SW480 (cell line): Measurements from ENCODE around the gene HOXB6.
A peak's percentile ranks its signal among the peaks of the same experiment; 100 is the strongest.

Source experiments
- DNase-seq: peaks from one replicate; pipeline ENCODE4 v3.0.0-alpha.2; 2016; ENCODE audit warnings: low spot score

The HOXB6 gene

DNA sequence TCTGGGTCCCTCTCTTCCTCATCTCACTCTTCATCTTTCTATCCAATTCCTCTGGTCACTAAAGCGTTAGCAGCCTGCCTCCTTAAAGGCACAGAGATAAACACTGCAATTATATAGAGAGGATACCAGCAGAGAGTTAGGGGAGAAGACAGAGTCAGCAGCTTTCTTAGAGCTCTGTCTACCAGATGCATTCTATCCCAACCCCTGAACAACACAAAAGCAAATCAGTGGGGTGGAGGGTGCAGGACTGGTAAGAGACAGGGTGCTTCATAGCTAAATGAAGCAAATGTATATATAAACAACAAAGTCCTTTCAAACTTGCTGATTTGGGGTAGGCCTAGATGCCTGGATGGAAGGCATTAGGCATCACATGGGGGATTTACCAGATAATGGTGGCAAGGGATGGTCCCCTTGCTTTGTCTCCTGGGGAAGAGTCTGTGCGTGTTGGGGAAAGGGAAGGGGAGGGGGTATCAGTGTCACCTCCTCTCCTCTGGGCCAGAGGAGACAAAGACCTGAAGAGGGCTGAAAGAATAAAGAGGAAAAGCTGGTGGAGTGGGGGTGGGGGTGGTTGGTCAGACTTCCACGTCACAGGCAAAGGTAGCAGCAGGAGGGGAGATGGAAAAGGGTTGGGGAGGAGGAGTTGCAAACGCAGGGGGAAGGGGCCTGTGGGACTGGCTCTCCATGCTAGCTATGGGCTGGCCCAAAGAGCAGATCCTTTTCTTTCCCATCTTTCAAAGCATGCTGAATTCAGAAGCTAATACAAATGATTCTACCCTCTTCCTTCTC lies 38.7 kb downstream of the HOXB6 start:
- no peak for DNase-seq

DNA sequence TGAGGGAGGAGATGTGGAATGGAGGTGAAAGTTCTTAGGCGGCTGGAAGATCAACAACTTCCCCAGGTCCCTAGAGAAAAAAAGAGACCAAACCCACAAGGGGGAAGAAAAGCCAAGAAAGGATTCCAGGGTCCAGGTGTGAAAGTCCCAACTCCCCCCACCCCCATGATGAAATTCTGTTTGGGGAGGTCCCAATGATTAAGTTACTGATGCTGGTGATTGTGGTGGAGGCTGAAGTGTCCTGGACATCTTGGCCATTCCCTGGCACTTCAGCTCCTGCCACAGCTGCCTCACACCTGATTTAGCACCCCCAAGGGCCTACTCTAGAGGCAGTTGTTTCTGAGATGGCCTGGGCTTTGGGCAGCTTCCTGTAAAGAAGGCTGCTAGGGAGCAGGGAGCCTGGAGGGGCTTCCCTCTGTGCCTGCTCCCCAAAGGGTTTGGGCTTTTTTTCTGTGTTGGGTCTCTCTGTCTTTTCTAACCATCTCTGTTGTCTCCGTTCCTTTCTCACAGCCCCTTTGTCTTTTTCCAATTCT lies 39.7 kb downstream of the HOXB6 start:
- DNase-seq, result no peak

DNA sequence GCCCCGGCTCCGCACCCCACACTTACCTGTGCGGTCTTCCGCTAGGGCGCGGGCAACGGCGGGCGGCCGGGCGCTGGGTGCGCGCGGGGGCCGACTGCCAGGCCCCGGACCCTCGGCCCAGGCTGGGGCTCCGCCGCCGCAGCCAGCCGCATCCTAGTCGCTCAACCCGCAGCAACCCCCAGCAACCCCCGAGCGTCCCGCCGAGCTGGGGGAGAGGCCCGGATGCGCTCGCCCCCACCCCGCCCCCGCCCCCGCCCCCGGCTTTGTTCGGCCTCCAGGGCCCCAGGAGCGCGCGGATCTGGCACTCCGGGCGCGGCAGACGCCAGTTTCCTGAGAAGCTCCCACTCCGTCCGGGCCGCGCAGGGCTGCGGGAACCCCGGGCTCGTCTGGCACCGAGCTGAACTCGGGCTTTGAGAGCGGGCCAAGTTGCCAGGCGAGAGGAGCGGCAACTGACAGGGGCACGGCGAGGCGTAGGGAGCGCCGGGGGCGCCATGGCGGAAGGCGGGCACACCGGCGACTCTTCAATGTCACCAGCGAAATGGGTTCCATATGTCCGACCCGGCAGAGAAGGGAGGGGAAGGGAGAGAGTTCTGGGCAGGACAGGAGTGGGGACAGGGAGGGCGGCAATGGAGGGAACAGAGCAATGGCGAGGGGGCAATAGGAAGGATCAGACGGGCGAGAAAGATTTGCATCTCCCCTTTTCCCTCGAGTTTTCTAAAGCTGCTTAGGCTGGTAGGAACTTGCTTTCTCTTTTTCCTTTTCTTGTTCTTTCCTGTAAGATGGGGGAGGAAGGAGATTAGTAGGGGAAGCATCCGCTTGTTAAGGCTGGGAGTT lies 40.4 kb downstream of the HOXB6 start:
- DNase-seq, result no peak

DNA sequence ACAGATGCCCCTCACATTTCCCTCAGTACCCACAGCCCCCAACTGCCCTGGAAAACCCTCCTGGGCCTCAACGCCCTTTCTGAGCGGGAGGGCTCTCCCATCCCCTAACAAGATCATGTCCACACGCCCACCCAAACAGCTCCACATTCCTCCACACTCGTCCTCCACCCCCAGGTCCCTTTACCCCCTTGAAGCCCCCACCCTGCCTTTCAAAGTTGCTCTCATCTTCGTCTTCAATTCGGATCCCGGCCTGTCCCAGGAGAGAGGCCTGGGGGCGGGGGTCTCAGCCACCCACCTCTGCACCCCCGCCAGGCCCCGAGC lies 41.0 kb downstream of the HOXB6 start:
- DNase-seq, result no peak

DNA sequence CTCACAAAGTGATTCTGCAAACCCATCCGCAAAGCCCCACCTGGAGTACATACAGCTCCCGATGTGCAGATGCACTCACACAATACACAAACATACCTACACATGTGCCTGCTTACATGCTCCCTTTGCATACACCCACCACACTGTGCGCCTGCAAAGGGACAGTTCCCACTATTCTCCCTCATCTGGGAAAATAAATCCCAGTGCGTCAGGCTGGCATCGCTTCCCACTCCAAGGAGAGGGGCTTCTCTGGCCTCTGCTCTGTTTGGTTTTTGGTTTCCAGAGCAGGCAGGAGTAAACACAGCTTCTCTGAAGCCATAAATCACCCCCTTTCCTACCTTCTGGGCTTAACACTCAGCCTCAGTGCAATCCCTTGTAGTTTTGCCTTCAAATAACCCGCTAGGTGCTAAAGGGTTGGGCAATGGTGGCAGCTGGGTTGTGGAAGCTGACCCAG lies 41.4 kb downstream of the HOXB6 start:
- no peak for DNase-seq

DNA sequence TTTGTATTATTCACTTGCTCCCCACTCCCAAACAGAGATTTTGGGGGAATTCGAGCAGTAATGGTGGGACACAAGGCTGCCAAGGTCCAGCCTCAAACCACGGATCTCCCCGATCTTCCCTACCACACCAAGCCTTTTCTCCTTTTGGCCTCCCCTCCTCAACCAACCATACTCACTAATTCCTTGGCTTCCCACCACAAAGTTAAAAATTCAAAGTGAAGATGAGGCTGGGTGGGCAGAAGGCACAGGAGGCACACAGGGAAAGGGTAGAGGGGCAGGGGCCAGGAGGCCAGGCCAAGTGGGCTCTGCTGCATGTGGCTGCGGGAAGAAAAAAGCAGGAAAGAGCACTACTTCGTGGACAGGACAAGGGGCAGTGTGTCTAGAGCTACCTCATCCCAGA lies 41.9 kb downstream of the HOXB6 start:
- DNase-seq, result no peak

DNA sequence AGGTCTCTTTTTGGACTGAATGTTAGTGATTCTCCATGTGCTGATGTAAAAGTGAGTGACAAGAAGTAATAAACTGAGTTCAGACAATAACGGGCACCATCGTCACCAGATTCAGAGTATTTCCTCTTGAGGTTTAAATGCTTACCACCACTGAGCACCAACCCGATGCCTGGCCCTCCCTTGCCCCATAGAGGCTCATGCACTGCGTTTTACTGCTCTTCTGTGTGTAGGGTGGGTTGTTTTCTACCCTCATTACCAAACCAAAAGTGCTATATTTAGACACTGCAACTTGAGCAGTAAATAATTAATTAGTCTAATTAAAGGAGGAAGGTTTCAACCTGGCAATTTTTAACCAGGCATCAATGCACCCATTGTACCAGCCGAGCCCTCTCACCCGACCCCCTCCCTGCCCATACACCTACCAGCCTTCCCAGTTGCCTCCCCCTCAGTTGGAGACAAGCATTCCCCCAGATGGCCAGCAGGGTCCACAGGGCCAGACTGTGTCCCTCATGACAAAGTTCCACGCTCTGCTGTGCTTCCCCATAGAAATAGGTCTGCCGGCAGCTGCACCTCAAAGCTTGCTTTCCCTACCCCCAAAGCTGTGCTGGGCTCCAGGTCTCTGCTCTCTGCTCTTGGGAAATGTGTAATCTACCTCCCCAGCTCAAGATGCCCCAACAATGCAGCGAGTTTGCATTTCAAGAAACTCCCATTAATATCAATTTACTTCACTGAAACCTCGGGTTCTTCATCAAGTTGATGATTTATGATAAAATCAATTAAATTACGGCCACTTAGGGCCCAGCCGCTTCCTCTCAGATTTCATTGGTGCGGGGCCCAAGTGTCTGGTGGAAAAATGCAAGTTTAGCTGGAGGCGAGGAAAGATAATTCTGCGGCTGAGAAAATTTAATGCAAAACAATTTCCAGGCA lies 42.6 kb downstream of the HOXB6 start:
- DNase-seq, result peak; percentile 39

DNA sequence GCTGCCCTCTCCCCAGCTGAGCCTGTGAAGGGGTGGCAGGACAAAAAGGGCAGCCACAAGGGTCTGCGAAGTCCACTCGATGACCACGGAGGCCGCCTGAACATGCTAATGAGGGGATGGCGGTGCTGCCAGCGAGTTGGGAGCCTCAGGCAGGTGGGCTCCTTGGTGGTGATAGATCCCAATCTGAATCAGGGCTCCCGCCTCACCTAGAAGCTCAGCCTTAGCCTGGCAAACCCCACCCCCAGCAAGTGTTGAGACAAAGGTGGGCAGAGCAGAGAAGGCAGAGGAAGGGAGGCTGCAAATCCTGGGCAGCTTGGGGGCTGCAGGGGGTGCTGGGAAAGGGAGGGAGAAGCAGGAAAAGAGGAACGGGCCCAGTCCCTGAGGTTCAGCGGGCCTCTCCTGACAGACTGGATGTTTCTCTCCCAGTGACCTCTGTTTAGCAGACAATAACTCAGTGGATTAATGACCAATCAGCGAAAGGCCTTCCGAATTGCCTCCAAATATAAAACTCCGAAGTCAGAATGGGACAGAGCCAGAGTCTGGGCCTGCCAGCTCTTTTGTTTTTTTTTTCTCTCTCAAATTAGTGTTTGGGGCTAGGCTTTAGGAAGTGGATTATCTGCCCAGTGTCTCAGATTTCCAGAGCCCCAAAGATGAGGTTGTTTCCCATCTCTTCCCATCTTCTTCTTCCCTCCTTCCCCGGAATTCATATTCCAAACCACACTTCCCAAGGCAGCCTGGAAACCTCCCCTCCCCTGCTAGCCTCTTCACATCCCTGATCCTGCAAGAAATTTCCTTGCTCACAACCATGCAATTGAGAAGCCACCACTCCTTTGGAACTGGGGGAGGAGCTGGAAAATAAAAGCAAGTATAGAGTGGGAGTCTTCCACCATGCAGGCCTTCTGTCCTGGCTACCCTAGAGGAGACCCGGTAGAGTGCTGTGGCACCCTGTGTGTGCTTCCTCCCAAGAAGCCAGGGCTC lies 44.7 kb downstream of the HOXB6 start:
- no peak for DNase-seq

DNA sequence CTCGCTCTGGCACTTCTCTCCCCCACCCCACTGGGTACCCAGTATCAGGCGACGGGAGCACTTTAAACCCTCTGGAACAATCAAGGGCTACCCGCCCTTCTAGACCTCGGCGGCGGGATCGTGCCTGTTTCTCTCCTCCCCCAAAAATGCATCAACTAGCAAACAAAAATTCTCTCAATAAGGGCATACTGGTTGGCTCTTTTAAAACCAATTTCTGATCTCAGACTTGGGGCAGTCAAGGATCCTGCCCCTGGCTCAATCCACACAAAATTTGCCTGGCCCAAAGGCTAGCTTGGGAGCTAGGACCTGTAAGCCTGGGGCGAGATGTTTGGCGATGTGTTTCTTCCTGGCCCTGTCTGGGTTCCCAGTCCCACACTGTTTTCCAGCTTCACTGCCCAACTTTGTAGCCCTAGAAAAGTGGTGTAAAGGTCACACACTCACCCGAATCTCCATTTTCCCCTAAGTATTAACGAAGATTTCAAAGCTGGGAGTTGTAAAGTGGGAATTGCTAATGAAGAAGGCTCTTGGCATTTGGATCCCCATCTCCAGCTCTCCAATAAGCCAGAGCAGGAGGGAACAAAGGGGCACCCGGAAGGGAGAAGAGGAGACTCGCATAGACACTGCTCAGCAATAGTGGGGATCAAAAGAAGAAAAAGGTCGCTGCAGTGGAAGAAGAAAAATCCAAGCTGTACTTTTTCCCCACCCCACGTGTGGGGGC lies 45.5 kb downstream of the HOXB6 start:
- no peak for DNase-seq

DNA sequence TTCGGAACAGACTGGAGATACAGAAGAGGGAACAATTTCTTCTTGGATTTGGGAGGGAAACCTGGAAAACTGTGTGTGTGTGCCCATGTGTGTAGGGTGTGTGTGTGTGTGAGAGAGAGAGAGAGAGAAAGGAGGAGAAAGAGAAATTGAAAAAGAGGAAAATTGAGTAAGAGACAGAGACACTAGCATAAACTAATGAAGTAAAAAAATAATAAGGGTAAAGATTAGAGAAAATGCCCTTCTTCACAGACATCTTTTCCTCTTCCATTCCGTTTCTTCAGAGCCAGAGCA lies 46.0 kb downstream of the HOXB6 start:
- no peak for DNase-seq

DNA sequence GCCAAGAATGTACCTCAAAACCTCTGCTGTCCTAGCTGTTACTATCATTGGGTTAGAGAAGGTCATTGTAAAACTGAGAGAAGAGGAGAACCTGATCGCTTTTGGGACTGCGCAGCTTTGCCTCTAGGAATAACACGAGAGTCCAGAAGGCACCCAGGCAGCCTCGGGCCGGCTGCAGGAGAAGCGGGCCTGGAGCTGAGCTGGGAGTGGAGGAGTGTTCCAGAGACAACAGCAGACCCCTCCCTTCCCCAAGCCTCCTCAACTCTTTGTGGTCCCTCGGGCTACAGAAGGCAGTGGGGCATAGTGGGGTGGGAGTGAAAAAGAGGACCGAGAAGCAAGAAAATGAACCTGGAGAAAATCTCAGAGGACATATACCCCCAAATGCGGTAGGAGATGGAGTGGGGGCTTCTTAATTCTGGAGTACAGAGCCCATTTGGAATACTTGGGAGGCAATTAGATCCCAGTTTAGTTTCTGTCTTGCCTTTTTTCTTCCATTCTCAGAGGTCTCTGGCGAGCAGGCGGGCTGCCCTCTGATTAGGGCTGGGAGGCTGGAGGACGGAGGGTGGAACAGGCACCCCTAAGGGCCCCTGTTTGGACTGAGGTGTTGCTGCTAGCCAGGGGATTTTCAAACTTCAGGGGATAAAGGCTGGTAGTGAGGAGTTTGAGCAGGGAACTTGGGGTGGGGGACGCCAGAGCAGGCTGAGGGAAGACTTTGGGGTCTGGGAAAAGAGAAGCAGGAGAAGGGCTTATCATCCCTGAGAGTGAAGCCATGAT lies 46.5 kb downstream of the HOXB6 start:
- DNase-seq, result no peak

DNA sequence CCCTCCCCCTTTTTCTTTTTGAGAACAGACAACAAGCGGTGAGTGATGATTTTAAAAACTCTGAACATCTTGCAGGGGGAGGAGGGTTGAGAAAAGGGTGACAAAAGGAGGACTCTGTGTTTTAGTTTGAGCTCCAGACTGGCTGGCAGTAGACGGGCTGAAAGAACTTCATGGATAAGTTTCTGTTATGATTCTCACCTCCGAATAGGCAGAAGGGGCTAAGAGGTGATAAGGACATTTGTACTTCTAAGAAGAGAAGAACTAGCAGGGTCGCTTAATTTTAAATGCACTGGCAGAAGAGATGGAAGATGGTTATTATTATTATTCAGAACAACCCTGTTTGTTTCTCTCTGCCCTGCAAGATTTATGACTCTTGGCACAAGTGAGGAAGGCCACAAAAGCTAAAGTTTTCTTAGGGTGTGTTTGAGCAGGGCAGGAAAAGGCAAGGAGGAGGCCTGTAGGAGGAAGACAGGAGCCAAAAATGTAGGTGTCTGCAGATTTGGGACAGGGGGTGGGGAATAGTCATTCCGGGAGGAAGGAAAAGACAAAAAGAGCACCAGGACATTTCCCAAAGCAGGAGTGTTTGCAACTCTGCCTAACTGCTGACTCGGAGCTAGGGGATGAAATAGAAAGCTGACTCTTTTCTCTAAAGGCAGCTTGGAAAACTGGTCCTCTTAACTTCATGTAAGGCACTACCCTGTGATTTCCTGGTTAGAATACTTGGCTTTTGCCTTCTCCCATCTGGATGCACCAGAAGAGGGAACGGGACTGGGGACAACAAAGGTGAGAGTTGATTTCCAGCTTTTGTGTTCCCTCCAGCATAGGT lies 48.0 kb downstream of the HOXB6 start:
- no peak for DNase-seq

DNA sequence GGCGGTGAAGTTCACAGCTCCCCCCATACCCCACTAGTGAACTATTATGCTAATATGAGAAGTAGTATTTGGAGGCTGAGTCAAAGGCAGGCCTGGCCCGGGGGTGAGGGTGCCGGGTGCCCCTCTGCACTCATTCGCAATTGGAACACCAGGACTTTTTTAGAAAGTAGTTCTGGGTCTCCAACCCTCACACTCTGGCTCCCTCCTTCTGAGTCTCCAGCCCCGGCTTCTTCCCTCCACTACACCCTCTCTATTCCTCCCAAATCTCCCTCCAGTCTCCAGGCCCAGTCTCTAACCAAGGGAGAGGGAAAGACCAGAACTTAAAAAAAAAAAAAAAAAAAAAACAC lies 48.6 kb downstream of the HOXB6 start:
- DNase-seq, result no peak

DNA sequence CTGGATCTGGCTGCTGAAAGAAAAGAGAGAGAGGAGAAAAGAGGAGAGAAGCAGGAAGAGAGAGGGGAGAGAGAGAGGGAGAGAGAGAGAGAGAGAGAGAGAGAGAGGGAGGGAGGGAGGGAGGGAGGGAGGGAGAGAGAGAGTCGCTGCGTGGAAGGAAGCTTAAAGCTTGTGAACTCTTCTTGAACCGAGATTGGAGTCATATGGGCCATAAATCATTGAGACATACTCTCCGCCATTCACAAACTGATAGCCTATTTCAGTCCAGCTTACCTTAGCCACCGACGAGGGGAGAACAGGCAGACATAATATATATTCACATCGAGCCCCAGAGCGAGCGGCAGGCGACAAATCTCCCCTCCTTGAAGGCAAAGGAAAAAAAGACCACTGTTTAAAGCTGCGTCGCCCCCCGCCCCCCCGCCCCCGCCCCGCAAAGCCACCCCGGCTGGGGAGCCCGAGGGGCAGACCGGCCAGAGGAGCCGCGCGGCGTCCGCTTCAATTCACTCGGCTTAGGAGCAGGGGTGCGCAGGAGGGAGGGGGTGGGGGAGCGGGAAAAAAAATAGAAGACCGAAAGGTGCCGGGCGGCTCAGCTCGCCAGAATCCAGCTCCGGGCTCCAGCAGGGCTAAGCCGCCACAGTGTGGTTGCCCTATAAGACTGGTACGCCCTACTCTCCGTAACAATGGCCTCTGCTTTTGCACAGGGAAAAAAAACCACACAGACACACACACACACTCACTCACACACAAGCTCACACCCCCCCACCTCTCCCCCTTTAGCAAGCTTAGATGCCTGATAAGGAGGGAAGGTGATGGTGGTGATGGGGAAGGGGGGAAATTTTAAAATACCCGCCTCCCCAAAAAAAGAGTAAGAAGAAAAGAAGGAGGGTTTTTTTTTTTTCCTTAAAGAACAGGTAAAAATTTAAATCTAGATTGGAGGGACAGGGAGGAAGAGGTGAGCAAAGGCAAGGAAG lies 49.2 kb downstream of the HOXB6 start:
- DNase-seq, result no peak

DNA sequence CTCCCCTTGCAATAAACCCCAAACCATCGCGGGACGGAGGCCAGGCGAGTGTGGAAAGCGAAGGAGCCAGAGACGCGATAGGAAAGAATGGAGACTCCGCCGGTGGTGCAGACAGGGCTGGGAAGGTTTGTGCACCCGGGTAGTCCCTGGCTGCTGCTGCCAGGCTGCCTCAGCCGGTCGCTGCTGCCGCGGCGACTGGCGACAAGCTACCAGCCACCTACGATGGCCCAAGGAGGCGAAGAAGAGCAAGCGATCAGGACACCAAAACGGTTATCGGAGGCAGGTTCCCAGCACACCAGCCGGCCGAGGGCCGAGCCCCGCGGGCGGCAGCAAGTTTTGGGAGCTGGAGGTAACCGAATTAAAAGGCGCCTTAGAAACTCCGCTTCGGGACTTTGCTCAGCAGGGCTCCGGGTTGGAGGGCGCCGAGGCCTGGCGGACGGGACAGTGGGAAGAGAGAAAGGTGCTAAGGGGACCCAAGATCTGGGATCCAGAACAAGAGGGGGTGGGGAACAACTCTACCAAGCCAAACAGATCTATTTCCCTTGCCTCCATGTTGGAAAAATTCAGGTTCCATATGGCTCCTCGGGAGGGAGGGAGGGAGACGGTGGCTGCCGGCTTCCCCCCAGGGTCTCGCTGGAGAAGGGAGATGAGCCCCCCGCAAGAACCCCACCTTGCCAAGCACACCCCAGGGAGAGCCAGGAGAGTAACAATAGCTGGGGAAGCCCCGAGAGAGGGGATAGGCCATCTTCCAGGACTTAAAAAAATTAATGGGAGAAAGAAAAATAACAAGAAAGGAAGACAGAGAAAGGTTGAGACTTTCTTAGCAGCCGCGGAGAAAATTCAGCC lies 50.2 kb downstream of the HOXB6 start:
- no peak for DNase-seq

DNA sequence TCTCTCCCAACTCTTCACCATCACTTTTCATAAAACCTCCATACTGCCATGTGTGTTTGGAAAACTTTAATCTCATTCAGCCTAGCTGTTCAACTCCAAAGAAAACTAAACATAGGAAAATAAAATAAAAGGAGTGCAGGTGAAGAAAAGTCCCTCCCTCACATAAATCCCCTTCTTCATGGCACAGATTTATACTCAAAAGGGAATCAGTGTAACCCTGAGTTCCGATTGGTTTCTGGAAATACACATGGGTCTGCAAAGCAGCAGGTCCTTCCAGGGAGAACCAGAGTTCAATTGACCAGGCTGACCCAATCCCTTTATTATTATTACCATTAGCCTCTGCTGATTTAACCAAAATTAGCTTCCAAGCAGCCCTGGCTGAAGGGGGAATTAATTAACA lies 51.0 kb downstream of the HOXB6 start:
- no peak for DNase-seq

DNA sequence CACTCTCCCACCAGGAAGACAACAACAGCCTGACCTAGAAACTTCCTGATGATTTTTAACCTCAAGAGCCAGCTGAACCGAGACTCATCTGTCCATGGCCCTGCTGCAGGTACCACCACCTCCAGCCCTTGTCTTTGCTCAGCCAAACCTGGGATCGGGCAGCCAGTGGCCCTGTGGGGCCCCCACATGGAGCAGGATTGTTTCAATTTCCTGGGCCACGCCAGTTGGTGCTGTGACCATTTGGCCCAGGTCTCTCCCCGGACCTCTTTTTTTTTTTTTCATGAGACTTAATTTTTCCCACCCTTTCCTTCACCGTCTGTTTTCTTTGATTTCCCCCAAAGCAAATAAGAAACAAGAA lies 51.6 kb downstream of the HOXB6 start:
- no peak for DNase-seq
